ENCODE measurements around the gene ATP8B3.

DNA sequence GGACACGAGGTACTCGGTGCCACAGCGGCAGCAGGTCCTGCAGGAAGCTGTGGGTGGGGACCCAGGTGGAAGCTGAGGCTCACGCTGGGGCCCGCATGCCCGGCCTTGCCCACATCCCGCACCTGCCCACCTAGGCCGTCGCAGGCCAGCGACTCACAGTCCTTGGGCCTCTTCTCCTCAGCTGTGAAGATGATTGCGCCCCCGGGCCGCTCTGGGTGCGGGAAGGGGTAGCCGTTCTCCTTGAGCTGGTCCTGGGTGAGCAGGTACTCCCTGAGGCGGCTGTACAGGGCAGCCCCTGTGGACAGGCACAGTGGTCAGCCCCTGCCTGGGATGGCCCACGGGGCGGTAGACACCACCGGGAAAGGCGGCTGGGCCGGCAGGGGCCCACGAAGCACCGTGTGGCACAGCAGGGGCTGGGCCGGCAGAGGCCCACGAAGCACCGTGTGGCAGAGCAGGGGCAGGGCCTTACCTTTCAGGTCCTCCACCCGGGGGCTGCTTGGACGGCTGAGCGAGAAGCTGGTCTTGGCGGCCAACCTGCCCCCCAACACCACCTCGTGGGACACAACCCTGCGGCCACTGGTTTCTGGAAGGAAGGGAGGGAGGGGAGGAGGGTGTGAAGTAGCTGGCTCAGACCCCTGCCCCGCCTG, 6.6 kb upstream of the ATP8B3 start:
- TF ChIP-seq, protein P1, sequence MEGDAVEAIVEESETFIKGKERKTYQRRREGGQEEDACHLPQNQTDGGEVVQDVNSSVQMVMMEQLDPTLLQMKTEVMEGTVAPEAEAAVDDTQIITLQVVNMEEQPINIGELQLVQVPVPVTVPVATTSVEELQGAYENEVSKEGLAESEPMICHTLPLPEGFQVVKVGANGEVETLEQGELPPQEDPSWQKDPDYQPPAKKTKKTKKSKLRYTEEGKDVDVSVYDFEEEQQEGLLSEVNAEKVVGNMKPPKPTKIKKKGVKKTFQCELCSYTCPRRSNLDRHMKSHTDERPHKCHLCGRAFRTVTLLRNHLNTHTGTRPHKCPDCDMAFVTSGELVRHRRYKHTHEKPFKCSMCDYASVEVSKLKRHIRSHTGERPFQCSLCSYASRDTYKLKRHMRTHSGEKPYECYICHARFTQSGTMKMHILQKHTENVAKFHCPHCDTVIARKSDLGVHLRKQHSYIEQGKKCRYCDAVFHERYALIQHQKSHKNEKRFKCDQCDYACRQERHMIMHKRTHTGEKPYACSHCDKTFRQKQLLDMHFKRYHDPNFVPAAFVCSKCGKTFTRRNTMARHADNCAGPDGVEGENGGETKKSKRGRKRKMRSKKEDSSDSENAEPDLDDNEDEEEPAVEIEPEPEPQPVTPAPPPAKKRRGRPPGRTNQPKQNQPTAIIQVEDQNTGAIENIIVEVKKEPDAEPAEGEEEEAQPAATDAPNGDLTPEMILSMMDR (IDR thresholded peaks at IDR 0.05) = no peak
- TF ChIP-seq POLR2A (IDR thresholded peaks at IDR 0.05) = no peak

Measured in Peyer's patch (tissue), 4 donors.